GM23248 (cell line): Measurements from ENCODE around the gene SYNPO.

Experiments
- EZH2 ChIP-seq: fragments of 200-600 bp; sonication (generic); IDR thresholded peaks from 2 replicates; pipeline ENCODE4 v1.6.1; 2018; ENCODE audit warnings: antibody characterized with exemption, mild to moderate bottlenecking; ENCODE audit not compliant: insufficient read depth, poor library complexity, severe bottlenecking
- EZH2phosphoT487 ChIP-seq: fragments of 200-600 bp; sonication (generic); IDR thresholded peaks from 2 replicates; pipeline ENCODE4 v1.6.1; 2018; ENCODE audit warnings: antibody characterized with exemption, moderate library complexity, mild to moderate bottlenecking, low read depth; ENCODE audit not compliant: insufficient read depth

DNA sequence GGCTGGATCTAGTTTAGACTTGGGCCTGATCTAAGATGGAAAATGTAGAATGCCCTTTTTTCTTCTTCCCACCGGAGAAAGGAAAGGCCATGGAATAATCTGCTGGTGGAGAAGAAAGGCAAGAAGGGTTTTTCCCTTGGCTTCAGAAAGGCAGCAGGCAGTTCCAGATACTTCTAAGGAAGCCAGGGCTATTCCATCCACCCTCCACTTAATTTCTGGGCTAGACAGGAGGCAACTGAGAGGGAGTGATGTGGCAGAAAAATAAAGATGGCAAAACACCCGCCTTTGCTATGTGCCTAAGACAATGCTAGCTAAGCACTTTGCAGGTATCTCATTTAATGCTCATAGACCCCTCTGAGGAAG, 30.5 kb downstream of the SYNPO start:
- TF ChIP-seq EZH2phosphoT487 (no peak), EZH2 (no peak)
